GM23338 (cell line): ENCODE data around the gene SCARF1. TPM values are rescaled to one million over a fixed set of nuclear protein-coding genes. Genes with fewer than 3 reads are reported as not detected.

ENCODE experiments used
- ATAC-seq: fragments of 200-7000 bp; cut with Tn5 transposase; 3 replicates; pipeline ENCODE4 v1.9.1; 2020
- DNase-seq: peaks from one replicate; pipeline ENCODE4 v3.0.0-alpha.2; 2015; ENCODE audit warnings: low spot score
- H2AFZ ChIP-seq: fragments of 200-600 bp; sonication (generic); 2 replicates; pipeline ENCODE4 v1.8.0; 2016; ENCODE audit warnings: antibody characterized with exemption, mild to moderate bottlenecking, moderate library complexity
- H3F3A ChIP-seq: fragments of 200-600 bp; sonication (generic); replicated peaks from 2 replicates; pipeline ENCODE4 v1.8.0; 2017; ENCODE audit warnings: antibody characterized with exemption, mixed run types, low read depth
- H3K27ac ChIP-seq: fragments of 200-600 bp; sonication (generic); 2 replicates; pipeline ENCODE4 v1.6.1; 2016; ENCODE audit warnings: low read depth
- H3K27me3 ChIP-seq: fragments of 200-600 bp; sonication (generic); 2 replicates; pipeline ENCODE4 v1.8.0; 2016; ENCODE audit warnings: mild to moderate bottlenecking, mixed run types, moderate library complexity; ENCODE audit not compliant: insufficient read depth
- H3K36me3 ChIP-seq: fragments of 200-600 bp; sonication (generic); 2 replicates; pipeline ENCODE4 v1.8.0; 2016; ENCODE audit warnings: mild to moderate bottlenecking; ENCODE audit not compliant: insufficient read depth
- H3K4me1 ChIP-seq: fragments of 200-600 bp; sonication (generic); 2 replicates; pipeline ENCODE4 v1.8.0; 2016; ENCODE audit warnings: mild to moderate bottlenecking, moderate library complexity; ENCODE audit not compliant: insufficient read depth
- H3K4me2 ChIP-seq: fragments of 200-600 bp; sonication (generic); 2 replicates; pipeline ENCODE4 v1.7.1; 2017; ENCODE audit warnings: mixed run types
- H3K4me3 ChIP-seq: fragments of 200-600 bp; sonication (generic); 2 replicates; pipeline ENCODE4 v1.6.1; 2016; ENCODE audit warnings: mixed run types
- H3K79me2 ChIP-seq: fragments of 200-600 bp; sonication (generic); replicated peaks from 2 replicates; pipeline ENCODE4 v1.8.0; 2017; ENCODE audit warnings: mild to moderate bottlenecking; ENCODE audit not compliant: insufficient read depth
- H3K9me2 ChIP-seq: fragments of 200-600 bp; sonication (generic); 2 replicates; pipeline ENCODE4 v1.8.0; 2017; ENCODE audit not compliant: insufficient read depth
- H4K20me1 ChIP-seq: fragments of 200-600 bp; sonication (generic); replicated peaks from 2 replicates; pipeline ENCODE4 v1.8.0; 2017; ENCODE audit warnings: mild to moderate bottlenecking; ENCODE audit not compliant: insufficient read depth
- H3K27ac Mint-ChIP-seq: 2 replicates; pipeline ENCODE4 v1.8.0; 2020; ENCODE audit warnings: inconsistent platforms, mild to moderate bottlenecking, moderate library complexity, mixed read lengths
- H3K27me3 Mint-ChIP-seq: 3 replicates; pipeline ENCODE4 v1.8.0; 2022; ENCODE audit warnings: low read depth, mild to moderate bottlenecking, moderate library complexity, mixed read lengths, inconsistent platforms; ENCODE audit not compliant: insufficient read depth, poor library complexity
- H3K36me3 Mint-ChIP-seq: 3 replicates; pipeline ENCODE4 v1.8.0; 2021; ENCODE audit warnings: low read depth, mild to moderate bottlenecking, inconsistent platforms, moderate library complexity, mixed read lengths
- H3K4me1 Mint-ChIP-seq: 3 replicates; pipeline ENCODE4 v1.8.0; 2020; ENCODE audit warnings: mild to moderate bottlenecking, inconsistent platforms, mixed read lengths
- H3K4me3 Mint-ChIP-seq: 3 replicates; pipeline ENCODE4 v1.8.0; 2021; ENCODE audit warnings: moderate library complexity, mild to moderate bottlenecking, inconsistent platforms, mixed read lengths
- H3K9me3 Mint-ChIP-seq: 3 replicates; pipeline ENCODE4 v1.8.0; 2020; ENCODE audit warnings: moderate library complexity, mild to moderate bottlenecking, inconsistent platforms, mixed read lengths
- CREB1 ChIP-seq: fragments of 250-450 bp; sonication (Bioruptor Pico); IDR thresholded peaks from 2 replicates; pipeline ENCODE4 v1.5.0; 2020; ENCODE audit warnings: low read depth, mild to moderate bottlenecking, moderate library complexity
- EZH2 ChIP-seq: fragments of 200-600 bp; sonication (generic); IDR thresholded peaks from one replicate; pipeline ENCODE4 v1.8.0; 2017; ENCODE audit warnings: antibody characterized with exemption, mild to moderate bottlenecking, low read depth; ENCODE audit not compliant: unreplicated experiment
- EZH2phosphoT487 ChIP-seq: fragments of 200-600 bp; sonication (generic); IDR thresholded peaks from one replicate; pipeline ENCODE4 v1.8.1; 2018; ENCODE audit warnings: antibody characterized with exemption; ENCODE audit not compliant: unreplicated experiment
- JUNB ChIP-seq: IDR thresholded peaks from one replicate; pipeline ENCODE4 v1.6.1; 2016; ENCODE audit warnings: antibody characterized with exemption; ENCODE audit not compliant: unreplicated experiment
- STAT1 ChIP-seq: IDR thresholded peaks from one replicate; pipeline ENCODE4 v1.6.1; 2016; ENCODE audit warnings: antibody characterized with exemption; ENCODE audit not compliant: unreplicated experiment
- polyA plus RNA-seq: library from polyadenylated mRNA; unstranded; fragments of >200 nt; fragmentation: Nextera tagmentation; extraction: Ambion mirVana; gene quantifications from 2 replicates; pipeline ENCODE4 v1.2.1, GENCODE V29; 2016
- total RNA-seq: library from RNA; depleted of rRNA; stranded (reverse); fragments of >200 nt; shearing (Covaris generic); gene quantifications from 2 replicates; pipeline ENCODE4 v1.2.3, GENCODE V29; 2014
- TF ChIP-seq, protein P1 (sequence below): IDR thresholded peaks from one replicate; pipeline ENCODE4 v1.6.1; 2018; ENCODE audit warnings: antibody characterized with exemption; ENCODE audit not compliant: unreplicated experiment
- TF ChIP-seq, protein P2 (sequence below): IDR thresholded peaks from 2 replicates; pipeline ENCODE4 v1.6.1; 2016; ENCODE audit warnings: antibody characterized with exemption
- TF ChIP-seq, protein P3 (sequence below): fragments of 250-450 bp; sonication (Bioruptor Pico); IDR thresholded peaks from 2 replicates; pipeline ENCODE4 v1.5.0; 2020; ENCODE audit warnings: mild to moderate bottlenecking, moderate library complexity

Gene SCARF1
- total and polyA plus RNA-seq, 2 experiments from 2014 or later: 0.76 to 1.6 TPM

DNA sequence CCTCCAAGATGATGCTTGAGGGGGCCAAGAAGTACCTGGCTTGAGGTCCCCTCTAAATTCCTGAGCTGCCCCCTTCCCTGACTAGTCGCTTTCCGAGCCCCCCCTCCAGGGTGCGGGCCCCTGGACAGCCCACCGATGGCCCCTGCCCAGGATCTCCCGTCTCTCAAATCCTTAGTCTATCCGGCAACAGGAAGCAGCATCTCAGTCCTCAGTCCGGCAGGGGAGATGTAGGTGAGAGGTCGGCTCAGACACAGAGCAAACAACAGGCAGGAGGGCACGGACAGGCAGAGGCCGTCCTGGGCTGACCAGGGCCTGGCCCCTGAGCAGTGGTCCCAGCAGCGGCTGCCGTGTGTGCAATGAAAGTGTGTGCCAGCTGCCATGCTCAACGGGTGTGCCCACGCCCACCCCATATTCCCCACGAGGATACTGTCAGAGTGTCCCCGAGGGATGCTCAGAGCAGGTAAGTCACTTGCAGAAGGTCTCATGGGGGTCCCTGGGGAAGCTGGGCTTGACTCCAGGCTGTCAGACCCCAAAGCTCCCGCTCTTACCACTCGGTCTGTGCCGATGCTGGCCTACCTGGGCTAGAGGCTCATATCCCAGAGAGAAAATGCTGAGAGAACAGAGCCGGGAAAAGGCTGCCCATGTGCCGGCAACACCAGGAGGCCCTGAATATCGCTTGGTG is 24.1 kb downstream of the SCARF1 start:
- H3K4me2 ChIP-seq: no peak overlapping the region
- H3K36me3 Mint-ChIP-seq: no peaks in the 10 kb centered on the region; the same call in 2 of the 3 replicates
- H3K36me3 ChIP-seq: no peaks in the 10 kb centered on the region
- no peaks in the 10 kb centered on the region for H3F3A ChIP-seq
- peaks cover 20% of the 10 kb centered on the region for H3K4me1 Mint-ChIP-seq
- no peak for DNase-seq
- no peak overlapping the region for H3K27ac ChIP-seq
- 0 out of 2 replicates have a peak, but pooled peaks cover 1% of the 10 kb centered on the region for H3K27me3 ChIP-seq
- H2AFZ ChIP-seq: no peak overlapping the region
- H3K9me2 ChIP-seq: no peaks in the 10 kb centered on the region
- no peak overlapping the region; the same call in 1 of the 2 replicates for H3K27ac Mint-ChIP-seq
- no peaks in the 10 kb centered on the region for H3K9me3 Mint-ChIP-seq
- peaks cover 5% of the 10 kb centered on the region for H3K27me3 Mint-ChIP-seq
- no peak overlapping the region for H3K4me3 ChIP-seq
- no peaks in the 10 kb centered on the region for H3K79me2 ChIP-seq
- TF ChIP-seq JUNB (no peak), EZH2phosphoT487 (no peak), STAT1 (no peak), EZH2 (no peak), CREB1 (no peak)
- TF ChIP-seq, protein P1, sequence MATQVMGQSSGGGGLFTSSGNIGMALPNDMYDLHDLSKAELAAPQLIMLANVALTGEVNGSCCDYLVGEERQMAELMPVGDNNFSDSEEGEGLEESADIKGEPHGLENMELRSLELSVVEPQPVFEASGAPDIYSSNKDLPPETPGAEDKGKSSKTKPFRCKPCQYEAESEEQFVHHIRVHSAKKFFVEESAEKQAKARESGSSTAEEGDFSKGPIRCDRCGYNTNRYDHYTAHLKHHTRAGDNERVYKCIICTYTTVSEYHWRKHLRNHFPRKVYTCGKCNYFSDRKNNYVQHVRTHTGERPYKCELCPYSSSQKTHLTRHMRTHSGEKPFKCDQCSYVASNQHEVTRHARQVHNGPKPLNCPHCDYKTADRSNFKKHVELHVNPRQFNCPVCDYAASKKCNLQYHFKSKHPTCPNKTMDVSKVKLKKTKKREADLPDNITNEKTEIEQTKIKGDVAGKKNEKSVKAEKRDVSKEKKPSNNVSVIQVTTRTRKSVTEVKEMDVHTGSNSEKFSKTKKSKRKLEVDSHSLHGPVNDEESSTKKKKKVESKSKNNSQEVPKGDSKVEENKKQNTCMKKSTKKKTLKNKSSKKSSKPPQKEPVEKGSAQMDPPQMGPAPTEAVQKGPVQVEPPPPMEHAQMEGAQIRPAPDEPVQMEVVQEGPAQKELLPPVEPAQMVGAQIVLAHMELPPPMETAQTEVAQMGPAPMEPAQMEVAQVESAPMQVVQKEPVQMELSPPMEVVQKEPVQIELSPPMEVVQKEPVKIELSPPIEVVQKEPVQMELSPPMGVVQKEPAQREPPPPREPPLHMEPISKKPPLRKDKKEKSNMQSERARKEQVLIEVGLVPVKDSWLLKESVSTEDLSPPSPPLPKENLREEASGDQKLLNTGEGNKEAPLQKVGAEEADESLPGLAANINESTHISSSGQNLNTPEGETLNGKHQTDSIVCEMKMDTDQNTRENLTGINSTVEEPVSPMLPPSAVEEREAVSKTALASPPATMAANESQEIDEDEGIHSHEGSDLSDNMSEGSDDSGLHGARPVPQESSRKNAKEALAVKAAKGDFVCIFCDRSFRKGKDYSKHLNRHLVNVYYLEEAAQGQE: no peak
- TF ChIP-seq, protein P2, sequence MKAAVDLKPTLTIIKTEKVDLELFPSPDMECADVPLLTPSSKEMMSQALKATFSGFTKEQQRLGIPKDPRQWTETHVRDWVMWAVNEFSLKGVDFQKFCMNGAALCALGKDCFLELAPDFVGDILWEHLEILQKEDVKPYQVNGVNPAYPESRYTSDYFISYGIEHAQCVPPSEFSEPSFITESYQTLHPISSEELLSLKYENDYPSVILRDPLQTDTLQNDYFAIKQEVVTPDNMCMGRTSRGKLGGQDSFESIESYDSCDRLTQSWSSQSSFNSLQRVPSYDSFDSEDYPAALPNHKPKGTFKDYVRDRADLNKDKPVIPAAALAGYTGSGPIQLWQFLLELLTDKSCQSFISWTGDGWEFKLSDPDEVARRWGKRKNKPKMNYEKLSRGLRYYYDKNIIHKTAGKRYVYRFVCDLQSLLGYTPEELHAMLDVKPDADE: no peak
- TF ChIP-seq, protein P3, sequence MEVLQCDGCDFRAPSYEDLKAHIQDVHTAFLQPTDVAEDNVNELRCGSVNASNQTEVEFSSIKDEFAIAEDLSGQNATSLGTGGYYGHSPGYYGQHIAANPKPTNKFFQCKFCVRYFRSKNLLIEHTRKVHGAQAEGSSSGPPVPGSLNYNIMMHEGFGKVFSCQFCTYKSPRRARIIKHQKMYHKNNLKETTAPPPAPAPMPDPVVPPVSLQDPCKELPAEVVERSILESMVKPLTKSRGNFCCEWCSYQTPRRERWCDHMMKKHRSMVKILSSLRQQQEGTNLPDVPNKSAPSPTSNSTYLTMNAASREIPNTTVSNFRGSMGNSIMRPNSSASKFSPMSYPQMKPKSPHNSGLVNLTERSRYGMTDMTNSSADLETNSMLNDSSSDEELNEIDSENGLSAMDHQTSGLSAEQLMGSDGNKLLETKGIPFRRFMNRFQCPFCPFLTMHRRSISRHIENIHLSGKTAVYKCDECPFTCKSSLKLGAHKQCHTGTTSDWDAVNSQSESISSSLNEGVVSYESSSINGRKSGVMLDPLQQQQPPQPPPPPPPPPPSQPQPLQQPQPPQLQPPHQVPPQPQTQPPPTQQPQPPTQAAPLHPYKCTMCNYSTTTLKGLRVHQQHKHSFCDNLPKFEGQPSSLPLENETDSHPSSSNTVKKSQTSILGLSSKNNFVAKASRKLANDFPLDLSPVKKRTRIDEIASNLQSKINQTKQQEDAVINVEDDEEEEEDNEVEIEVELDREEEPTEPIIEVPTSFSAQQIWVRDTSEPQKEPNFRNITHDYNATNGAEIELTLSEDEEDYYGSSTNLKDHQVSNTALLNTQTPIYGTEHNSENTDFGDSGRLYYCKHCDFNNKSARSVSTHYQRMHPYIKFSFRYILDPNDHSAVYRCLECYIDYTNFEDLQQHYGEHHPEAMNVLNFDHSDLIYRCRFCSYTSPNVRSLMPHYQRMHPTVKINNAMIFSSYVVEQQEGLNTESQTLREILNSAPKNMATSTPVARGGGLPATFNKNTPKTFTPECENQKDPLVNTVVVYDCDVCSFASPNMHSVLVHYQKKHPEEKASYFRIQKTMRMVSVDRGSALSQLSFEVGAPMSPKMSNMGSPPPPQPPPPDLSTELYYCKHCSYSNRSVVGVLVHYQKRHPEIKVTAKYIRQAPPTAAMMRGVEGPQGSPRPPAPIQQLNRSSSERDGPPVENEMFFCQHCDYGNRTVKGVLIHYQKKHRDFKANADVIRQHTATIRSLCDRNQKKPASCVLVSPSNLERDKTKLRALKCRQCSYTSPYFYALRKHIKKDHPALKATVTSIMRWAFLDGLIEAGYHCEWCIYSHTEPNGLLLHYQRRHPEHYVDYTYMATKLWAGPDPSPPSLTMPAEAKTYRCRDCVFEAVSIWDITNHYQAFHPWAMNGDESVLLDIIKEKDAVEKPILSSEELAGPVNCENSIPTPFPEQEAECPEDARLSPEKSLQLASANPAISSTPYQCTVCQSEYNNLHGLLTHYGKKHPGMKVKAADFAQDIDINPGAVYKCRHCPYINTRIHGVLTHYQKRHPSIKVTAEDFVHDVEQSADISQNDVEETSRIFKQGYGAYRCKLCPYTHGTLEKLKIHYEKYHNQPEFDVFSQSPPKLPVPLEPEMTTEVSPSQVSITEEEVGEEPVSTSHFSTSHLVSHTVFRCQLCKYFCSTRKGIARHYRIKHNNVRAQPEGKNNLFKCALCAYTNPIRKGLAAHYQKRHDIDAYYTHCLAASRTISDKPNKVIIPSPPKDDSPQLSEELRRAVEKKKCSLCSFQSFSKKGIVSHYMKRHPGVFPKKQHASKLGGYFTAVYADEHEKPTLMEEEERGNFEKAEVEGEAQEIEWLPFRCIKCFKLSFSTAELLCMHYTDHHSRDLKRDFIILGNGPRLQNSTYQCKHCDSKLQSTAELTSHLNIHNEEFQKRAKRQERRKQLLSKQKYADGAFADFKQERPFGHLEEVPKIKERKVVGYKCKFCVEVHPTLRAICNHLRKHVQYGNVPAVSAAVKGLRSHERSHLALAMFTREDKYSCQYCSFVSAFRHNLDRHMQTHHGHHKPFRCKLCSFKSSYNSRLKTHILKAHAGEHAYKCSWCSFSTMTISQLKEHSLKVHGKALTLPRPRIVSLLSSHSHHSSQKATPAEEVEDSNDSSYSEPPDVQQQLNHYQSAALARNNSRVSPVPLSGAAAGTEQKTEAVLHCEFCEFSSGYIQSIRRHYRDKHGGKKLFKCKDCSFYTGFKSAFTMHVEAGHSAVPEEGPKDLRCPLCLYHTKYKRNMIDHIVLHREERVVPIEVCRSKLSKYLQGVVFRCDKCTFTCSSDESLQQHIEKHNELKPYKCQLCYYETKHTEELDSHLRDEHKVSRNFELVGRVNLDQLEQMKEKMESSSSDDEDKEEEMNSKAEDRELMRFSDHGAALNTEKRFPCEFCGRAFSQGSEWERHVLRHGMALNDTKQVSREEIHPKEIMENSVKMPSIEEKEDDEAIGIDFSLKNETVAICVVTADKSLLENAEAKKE: no peak
- no peaks in the 10 kb centered on the region for H4K20me1 ChIP-seq
- no peaks in the 10 kb centered on the region for H3K4me1 ChIP-seq
- ATAC-seq: peak; percentile 18; the same call in 2 of the 3 replicates
- H3K4me3 Mint-ChIP-seq: no peak overlapping the region
